Vagina (tissue), 2 donors: ENCODE measurements around the gene POLD1.

Experiments used
- CTCF ChIP-seq, 3 experiments: fragments of 450-650 bp in 2 of 3; fragments of 200-600 bp in 1 of 3; sonication (generic) in 1 of 3; IDR thresholded peaks; one replicate each; pipeline ENCODE4 v1.5.1; 2017 to 2019; ENCODE audit warnings: antibody characterized with exemption in 3 of 3, mild to moderate bottlenecking in 2 of 3, moderate library complexity in 2 of 3
- POLR2A ChIP-seq, 2 donors: fragments of 450-650 bp; IDR thresholded peaks; one replicate each; pipeline ENCODE4 v1.6.1; 2017; ENCODE audit warnings: antibody characterized with exemption in 2 of 2, mild to moderate bottlenecking in 2 of 2, moderate library complexity in 2 of 2
- POLR2AphosphoS5 ChIP-seq, 2 donors: sonication (generic); formaldehyde crosslinking; IDR thresholded peaks; one replicate each; pipeline ENCODE4 v1.9.0; 2017; ENCODE audit warnings: antibody characterized with exemption in 2 of 2, mild to moderate bottlenecking in 2 of 2, low read depth in 1 of 2; ENCODE audit not compliant: insufficient read depth in 1 of 2

- no peak for TF ChIP-seq CTCF (IDR thresholded peaks at IDR 0.05)
- TF ChIP-seq POLR2AphosphoS5 (IDR thresholded peaks at IDR 0.05; ENCODE audit: insufficient read depth in 1 of 2, low read depth in 1 of 2) = no peak
- no peak for TF ChIP-seq POLR2A (IDR thresholded peaks at IDR 0.05)
Observed at GRCh38 chr19:50450369-50451222, 66.4 kb downstream of the POLD1 start.
